ACHN (cell line): ENCODE data around the gene SAMD14.

Experiments
- DNase-seq: peaks from one replicate; pipeline ENCODE4 v3.0.0-alpha.2; 2015
- in situ Hi-C: cut with HindIII; loops from 2 replicates; pipeline ENCODE4 v1.10.0; 2017; ENCODE audit warnings: low sequenced_read_pairs, low pct_ligation_motif_present, low pct_unique_long_range_greater_than_20kb

Gene SAMD14

DNA sequence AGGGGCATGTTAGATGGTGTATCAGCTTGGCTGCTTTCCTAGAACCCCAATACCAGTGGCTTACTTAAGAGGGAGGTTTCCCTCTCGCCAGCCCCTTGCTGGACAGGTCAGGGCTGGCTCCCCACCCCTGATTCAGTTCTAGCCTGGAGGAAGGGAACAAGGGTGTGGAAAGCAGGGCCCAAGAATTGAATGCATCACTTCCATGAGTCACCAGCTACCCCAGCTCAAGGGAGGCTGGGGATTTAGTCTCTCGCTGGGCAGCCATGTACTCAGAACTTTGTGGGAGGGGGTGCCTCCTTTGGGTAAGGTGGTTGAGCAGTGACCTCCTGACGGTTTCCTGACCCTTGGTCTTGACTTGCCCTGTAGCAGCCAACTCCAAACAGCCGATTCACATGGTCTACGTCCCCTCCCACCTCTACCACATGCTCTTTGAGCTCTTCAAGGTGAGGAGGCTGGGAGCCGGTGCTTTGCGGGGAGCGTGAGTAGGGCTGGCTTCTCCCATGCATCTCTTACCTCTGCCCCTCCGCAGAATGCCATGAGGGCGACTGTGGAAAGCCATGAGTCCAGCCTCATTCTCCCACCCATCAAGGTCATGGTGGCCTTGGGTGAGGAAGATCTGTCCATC, 22.1 kb downstream of the SAMD14 start:
- in situ Hi-C loops, result no loop called here

DNA sequence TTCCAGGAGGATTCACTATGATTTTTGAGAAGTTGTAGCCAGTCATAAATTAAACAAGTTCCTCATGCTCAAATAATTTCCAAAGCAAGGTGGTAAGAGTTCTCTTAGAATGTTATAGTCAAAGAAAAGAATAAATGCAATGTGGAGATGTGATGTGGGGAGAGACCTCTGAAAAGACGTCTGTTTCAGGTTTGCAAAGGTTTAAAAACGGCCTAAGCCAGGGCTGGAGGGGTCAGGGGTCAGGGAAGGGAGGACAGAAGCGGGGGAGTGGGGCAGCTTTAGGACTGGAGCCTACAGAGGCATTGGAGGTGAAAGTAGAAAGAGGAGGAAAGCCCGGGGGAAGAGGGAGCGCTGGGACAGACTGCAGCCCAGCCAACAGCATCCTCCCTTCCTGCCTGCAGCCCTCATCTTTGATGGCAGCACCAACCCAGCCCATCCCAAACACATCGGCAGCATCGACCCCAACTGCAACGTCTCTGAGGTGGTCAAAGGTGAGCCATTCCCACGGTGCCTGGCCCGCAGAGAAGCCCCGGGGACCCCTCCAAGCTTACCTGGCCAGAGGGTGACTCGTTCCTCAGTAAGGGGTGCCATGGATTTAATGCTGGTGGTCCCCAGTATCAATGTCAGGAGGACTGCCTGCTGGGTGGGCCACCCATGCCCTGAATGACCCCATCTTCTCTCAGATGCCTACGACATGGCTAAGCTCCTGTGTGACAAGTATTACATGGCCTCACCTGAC, 23.4 kb downstream of the SAMD14 start:
- no peak for DNase-seq
- in situ Hi-C loops, result no loop called here

More for the DNA sequence above, 22.1 kb downstream of the SAMD14 start:
- no peak for DNase-seq

DNA sequence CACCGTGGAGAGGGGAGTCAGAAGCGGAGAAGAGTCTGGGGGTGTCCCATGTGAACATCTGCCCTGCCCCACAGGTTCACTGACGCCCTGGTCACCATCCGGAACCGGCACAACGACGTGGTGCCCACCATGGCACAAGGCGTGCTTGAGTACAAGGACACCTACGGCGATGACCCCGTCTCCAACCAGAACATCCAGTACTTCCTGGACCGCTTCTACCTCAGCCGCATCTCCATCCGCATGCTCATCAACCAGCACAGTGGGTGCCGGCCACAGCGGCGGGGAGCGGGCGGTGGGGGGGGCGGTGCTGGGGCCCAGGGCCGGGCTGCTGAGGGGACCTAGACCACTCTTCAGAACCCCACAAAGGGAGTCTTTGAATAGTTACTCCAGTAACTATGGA, 24.1 kb downstream of the SAMD14 start:
- no peak for DNase-seq
- in situ Hi-C loops, result no loop called here

DNA sequence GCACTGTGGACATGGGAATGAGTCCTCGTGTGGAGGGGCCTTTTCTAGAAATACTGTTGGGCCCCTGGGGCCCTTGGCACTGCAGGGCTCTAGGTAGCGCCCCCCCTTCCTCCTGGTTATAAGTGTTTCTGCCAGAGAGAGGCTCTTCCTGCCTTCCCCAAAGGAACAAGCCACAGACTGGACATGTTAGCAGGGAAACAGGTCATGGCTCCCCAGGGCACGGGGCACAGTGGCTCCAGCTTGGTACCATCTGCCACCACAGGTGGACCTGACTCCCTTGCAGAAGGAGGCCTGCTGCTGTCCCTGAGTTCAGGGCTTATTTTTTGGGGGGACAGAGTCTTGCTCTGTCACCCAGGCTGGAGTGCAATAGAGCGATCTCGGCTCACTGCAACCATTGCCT, 26.0 kb downstream of the SAMD14 start:
- DNase-seq, result no peak
- in situ Hi-C loops, result no loop called here

DNA sequence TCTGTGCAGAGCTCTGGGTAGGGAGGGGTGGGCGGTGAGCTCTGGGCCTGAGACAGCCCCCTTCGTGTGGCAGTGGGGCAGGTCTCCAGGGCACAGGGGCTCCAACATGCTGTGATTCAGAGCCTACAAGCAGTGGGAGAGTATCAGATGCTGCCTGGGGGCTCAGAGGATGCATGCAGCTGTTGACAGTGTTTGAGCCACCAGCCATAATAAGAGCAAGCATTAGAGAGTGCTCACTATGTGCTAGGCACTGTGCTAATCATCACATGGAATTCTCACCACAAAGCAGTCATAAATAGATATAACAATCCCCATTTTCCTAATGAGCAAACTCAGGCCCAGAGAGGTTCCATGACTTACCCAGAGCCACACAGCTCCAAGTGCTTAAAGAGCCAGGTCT, 26.7 kb downstream of the SAMD14 start:
- no peak for DNase-seq
- in situ Hi-C loops, result no loop called here

DNA sequence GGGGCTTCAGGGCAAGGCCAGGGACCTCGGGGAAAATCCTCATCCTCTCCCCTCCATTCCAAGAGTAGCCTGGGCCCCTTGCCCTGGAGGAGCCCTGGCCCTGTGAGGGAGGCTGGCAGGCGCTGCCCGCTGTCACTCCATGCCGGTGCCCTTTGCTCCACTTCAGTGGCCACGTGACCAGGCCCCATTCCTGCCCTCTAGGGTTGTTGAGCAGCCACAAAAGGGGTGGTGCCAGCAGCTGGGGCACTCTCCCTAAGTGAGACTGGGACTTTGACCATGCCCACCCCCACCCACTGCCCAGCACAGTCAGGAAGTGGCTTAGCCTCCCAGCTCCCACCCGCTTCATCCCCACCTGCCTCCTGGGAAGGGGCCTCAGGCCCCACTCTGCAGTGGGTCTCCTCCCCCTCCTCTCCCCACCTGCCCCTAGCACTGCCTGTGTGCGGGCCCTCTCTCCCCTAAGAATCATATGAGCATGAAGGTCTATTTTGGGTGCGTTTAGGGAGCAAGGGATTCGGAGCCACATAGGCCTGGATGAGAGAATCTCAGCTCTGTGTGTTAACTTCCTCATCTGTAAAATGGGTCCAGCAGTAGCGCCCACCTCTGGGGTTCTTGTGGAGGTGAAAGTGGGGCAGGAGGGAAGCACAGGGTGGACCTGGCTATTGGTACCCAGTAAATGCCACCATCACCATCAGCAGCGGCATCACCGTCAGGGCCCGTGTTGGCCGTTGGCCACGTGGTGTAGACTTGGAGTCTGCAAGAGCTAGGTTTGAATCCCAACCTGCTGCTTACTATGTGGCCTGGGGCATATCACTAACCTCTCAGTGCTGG, 27.6 kb downstream of the SAMD14 start:
- in situ Hi-C loops, result no loop called here
- peak; percentile 63 for DNase-seq

DNA sequence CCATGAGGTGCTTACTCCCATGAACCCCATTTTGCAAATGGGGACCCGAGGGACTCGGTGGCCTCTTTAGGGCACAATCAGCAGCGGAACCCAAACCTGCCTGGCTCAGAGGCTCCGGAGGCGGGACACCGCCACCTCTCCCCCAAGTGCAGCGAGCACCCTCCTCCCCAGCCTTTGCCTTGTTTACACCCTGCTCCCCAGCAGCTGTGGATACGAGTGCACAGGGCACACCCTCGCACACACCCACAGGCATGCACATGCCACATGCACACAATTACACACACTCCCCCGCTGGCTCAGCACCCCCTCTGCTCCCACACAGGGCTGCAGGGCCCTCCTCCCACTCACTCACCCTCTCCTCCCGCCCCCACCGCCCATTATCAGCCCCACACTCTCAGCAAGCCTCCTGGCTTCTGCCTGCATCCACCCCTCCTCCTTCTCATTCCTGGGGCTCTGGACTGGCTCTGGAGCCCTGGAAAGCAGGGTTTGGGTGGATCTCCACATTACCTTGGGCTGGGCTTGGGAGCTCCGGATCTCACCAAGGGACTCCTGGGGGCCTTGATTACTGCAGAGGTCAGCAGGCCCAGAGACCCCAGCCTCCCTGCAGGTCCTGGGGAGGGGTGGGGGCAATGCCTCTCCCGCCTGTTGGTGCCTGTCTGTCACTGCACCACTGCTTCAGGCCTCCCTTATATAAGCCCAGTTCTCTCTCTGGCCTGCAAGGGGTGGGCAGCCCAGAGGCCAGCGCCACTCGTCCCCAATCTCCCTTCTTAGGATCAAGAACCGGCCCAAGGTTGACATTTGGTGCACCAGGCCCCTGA, 28.4 kb downstream of the SAMD14 start:
- in situ Hi-C loops, result no loop called here
- DNase-seq, result peak; percentile 38

DNA sequence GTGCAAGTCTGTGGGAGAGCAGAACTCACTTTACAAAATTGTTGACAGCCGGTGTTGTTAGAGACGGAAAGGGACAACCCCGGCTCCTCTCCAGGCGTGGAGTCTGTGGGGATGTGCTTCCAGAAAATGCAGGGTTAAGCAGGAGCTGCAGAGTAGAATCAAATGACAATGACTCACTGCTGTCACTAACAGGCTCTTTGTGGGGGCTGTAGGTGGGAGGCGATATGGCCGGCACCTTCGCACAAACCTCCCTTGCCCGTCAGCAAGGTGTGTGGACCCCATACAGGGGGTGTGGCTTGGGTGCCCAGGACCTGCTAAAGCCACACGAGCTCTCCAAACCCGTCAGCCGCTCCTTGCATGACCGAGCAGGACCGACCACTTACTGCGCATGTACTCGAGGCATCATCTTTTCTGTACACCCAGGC, 29.0 kb downstream of the SAMD14 start:
- peak; percentile 61 for DNase-seq
- in situ Hi-C loops, result no loop called here

DNA sequence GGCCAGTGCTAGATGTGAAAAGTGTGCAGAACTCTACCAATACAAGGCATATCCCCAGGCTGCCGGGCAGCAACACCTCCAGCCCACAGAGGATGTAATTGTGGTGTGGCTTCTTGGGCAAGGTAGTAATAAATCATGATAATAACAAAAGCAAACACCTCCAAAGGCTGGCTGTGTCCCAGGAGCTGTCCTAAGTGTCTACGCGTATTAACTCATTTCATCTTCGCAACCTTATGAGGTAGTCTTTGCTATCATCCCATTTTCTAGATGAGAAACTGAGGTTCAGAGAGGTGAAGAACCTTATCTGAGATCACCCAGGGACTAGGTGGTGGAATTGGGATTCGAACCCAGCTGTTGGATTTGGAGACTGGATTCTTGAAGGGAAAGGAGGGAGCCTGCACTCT, 29.5 kb downstream of the SAMD14 start:
- no peak for DNase-seq
- in situ Hi-C loops, result no loop called here

DNA sequence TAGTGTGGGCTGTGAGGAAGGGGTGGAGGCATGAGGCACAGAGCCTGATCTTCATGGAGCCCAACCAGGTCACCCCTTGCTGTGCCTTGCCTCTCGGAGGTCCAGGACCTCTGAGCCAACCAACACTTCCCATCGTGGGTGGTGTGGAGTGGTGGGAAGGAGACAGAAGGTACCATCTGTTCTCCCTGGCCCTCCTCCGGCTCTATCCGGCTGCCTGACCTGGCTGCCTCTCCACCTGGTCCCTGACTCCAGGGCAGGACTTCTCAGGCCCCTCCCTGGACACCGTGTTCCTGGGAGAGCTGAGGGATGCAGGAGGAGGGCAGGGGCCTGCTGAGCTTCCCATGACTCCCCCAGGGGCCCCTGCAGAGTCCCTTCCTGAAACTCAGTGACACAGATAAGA, 31.0 kb downstream of the SAMD14 start:
- no peak for DNase-seq
- in situ Hi-C loops, result no loop called here

DNA sequence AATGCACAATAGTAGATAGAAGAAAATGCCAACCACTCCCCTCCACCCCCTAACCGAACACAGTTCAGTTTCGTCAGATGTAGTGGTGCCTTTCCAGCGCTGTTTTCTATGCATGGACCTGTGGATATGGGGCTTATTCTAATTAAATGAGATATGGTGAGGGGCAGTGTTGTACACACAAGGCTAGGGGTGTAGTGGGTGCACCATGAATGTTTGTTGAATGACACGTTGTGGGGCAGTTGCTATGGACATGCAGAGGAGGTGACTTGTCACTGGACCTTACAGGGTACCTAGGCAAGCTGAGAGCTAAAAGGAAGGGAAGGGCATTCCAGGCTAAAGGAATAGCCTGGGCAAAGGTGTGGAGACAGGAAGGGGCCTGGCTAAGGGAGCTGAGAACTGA, 31.4 kb downstream of the SAMD14 start:
- no peak for DNase-seq
- in situ Hi-C loops, result no loop called here

DNA sequence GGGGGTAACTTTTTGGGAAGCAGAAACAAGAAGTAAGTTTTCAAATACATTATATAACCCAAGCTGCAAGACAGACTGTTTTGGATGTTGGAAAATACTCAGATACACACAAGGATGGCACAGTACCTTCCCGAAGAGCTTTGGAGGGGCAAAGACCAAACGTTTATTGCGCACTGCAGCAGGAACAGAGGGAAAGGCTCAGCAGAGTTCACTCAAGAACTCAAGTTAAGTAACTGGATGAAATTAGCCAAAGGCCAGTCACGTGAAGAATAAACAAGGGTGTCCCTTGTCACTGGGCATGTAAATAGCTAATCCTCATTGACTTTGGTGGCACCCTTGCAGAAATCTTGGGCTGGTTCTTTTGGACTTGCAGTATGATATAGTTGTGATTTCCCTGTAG, 32.0 kb downstream of the SAMD14 start:
- in situ Hi-C loops, result no loop called here
- no peak for DNase-seq

DNA sequence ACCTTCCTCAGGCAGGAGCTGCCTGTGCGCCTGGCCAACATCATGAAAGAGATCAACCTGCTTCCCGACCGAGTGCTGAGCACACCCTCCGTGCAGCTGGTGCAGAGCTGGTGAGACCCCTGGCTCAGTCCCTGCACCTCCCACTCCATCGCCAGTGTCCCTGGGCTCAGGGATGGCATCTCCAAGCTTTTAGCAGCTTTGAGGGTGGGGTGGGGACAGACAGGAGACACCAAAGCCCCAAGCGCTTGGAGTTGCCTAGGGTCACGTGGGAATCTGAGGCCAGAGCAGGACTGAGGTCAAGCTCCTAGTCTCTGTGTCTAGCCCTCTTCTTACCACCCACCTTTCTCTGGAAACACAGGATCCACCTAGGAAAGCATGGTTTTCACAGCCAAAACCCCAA, 32.5 kb downstream of the SAMD14 start:
- in situ Hi-C loops, result no loop called here
- DNase-seq, result no peak

DNA sequence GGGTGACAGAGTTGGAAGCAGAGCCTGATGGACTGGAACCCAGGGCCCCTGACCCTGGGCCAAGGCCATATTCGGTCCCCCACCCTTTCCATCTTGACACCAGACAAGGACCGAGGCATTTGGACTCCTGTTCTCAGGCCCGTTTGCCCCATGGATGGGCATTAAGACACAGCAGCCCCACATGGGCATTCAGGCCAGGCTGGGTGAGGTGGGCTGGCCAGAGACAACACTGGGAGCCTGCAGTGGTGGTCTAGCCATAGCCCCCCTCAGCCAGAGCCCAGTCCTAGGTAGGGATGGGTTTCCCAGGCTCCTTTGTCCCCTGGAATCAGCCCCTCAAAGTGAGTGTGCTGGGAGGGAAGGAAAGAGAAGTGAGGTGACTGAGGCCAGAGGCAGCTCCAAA, 33.2 kb downstream of the SAMD14 start:
- no peak for DNase-seq
- in situ Hi-C loops, result no loop called here

DNA sequence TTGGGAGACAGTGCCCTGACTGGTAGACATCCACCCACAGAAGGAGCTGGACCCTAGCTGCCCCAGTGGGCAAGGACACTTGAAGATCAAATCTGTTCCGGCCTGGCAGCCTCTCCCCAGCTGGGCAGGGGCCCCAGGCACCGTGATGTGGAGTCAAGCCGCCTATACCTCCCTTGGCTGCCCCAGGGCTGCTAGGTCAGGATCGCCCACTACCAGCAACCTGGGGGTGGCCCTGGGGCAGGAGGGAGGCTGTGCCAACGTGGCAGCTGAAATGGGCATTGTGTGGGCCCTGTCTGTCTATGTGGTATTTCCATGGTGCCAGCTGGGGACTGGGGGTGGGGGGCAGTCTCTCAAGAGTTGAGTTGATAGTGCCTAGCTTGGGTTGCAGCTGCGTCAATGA, 33.9 kb downstream of the SAMD14 start:
- in situ Hi-C loops, result no loop called here
- no peak for DNase-seq

DNA sequence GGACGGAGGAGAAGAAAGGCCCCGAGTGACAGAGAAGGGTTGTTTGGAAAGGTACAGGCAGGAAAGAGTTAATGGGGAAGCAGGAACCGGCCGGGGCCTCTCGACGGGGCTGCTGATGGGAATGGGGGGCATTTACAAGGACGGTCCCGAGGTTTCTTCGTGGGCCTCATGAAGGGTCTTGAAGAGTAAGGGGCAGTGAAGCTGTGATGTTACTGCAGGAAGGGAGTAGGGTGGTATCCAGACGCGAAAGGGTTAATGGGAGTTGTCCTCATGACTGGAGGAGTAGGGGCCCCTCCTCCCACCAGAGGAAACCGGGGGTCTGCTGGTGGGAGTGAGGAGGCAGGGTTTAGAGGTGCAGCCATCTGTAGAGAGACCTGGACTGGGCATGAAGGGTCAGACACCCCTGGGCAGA, 34.3 kb downstream of the SAMD14 start:
- in situ Hi-C loops, result no loop called here
- DNase-seq, result no peak

DNA sequence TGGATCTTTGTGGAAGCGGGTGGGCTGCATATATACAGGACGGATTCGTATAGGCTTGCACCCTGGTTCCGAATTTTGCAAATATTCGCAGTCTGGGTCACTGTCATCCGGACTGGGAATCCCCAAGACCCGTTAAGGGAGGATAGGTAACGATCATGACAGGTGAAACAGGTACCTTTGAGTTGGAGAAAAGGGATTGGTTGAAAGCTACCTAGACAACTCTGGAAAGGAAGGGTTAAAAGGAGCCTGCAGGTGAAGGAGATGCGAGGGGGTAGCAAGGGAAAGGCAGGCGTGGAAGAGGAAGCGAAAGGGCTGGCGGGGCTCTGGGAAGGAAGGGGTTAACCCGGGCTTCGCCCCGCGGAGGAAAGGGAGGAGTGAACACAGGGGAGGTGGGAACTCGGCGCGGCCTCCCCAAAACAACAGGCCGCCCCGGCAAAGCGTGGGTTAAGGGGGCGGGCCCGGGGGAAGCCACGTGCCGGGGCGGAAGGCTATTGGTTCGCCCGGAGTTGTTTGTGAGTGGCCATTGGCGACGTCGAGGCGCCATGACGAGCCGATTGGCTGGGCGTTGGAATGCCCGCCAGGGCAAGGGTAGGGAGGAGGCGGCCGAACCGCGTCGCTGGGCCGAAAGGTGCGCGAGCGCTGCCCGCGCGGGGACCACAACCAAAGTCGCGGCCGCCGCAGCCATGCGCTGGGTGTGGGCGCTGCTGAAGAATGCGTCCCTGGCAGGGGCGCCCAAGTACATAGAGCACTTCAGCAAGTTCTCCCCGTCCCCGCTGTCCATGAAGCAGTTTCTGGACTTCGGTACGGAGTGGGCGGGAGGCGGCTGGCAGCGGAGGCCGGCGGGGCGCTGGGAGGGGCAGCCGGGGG, 35.0 kb downstream of the SAMD14 start, which contains the start of gene PDK2:
PDK2 (plus strand) TSS at position 599 of the 867 bp plus-strand sequence; CDS start at position 684, 85 bp downstream.
- peak; percentile 97 for DNase-seq
- in situ Hi-C loops, result no loop called here

DNA sequence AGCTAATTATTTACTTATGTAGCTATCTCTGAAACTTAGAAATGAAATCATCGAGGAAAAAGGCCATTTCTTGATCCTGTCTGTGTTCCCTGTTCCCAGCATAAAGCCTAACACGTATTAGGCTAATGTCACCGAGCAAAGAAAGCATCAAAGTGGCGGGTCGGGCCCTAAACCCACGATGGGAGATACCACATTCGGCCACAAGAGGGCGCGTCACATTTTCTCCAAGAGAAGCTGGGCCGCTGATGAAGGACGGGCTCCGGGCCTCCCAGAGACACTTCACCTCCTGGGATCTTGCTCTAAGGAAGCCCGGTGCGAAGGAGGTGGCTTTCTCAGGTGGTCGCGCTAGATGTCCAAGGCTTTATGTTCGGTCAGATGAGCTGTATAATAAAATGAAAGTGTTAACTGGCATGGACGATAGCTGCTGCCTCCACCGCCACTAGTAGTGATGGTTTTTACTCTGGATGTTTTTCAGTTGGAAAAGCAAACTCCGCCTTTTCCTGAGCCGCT, 35.7 kb downstream of the SAMD14 start:
- in situ Hi-C loops, result no loop called here
- DNase-seq, result peak; percentile 93
